ENCODE data around the gene NMNAT3.

NMNAT3 gene

GRCh38 chr3:139653582-139653981 lies 24.2 kb downstream of the NMNAT3 start:
- ChIA-PET POLR2A (no interaction called here), CTCF (no interaction called here)
- Histone ChIP-seq H3K4me1 (ENCODE audit: control extremely low read depth in 1 of 4, control insufficient read depth in 4 of 4, insufficient read depth in 4 of 4, low read length in 3 of 4) (peaks cover 0 to 5% (median 3%) of the 10 kb centered on the region in 4 experiments), H3K9me3 (ENCODE audit: control extremely low read depth in 1 of 5, control insufficient read depth in 4 of 5, insufficient read depth in 2 of 5, low read depth in 1 of 5, low read length in 4 of 5) (no peaks in the 10 kb centered on the region), H3K27ac (ENCODE audit: insufficient read depth in 1 of 2, low read depth in 1 of 2, low read length in 2 of 2, poor library complexity in 1 of 2, severe bottlenecking in 2 of 2) (no peak overlapping the region), H3K4me3 (ENCODE audit: control insufficient read depth in 1 of 7, extremely low read depth in 1 of 7, insufficient read depth in 4 of 7, low read depth in 2 of 7, low read length in 6 of 7) (no peak overlapping the region), H3K36me3 (ENCODE audit: control insufficient read depth in 4 of 4, insufficient read depth in 4 of 4, low read length in 3 of 4) (no peaks in the 10 kb centered on the region), H3K27me3 (replicated peaks in 2 of 5; ENCODE audit: control insufficient read depth in 4 of 5, insufficient read depth in 5 of 5, low read length in 4 of 5) (no peaks in the 10 kb centered on the region)
- DNase-seq = no peak
- WGBS (ENCODE audit: insufficient coverage) = 87% methylated on average over 9 of the region's 9 CpGs

- Histone ChIP-seq H3K4me3 (ENCODE audit: control insufficient read depth in 1 of 7, extremely low read depth in 1 of 7, insufficient read depth in 4 of 7, low read depth in 2 of 7, low read length in 6 of 7) (no peak overlapping the region), H3K36me3 (ENCODE audit: control insufficient read depth in 4 of 4, insufficient read depth in 4 of 4, low read length in 3 of 4) (no peaks in the 10 kb centered on the region), H3K27me3 (replicated peaks in 2 of 5; ENCODE audit: control insufficient read depth in 4 of 5, insufficient read depth in 5 of 5, low read length in 4 of 5) (no peaks in the 10 kb centered on the region), H3K4me1 (ENCODE audit: control extremely low read depth in 1 of 4, control insufficient read depth in 4 of 4, insufficient read depth in 4 of 4, low read length in 3 of 4) (peaks cover 0 to 3% (median 1%) of the 10 kb centered on the region in 4 experiments), H3K9me3 (ENCODE audit: control extremely low read depth in 1 of 5, control insufficient read depth in 4 of 5, insufficient read depth in 2 of 5, low read depth in 1 of 5, low read length in 4 of 5) (no peaks in the 10 kb centered on the region), H3K27ac (ENCODE audit: insufficient read depth in 1 of 2, low read depth in 1 of 2, low read length in 2 of 2, poor library complexity in 1 of 2, severe bottlenecking in 2 of 2) (no peak overlapping the region)
- no peak for DNase-seq
- POLR2A ChIA-PET = no interaction called here
- CTCF ChIA-PET = interaction anchor here (0.6 kb wide), 1 partner anchor 11 kb away, joined by 3 read pairs; no protein-coding TSS in a partner anchor
- WGBS (ENCODE audit: insufficient coverage) = 88% methylated on average over 2 of the region's 3 CpGs
Measured at GRCh38 chr3:139652561-139652960, 25.2 kb downstream of the NMNAT3 start.

GRCh38 chr3:139647866-139648435 lies 29.8 kb downstream of the NMNAT3 start:
- H3K4me1 ChIP-seq (ENCODE audit: control extremely low read depth in 1 of 4, control insufficient read depth in 4 of 4, insufficient read depth in 4 of 4, low read length in 3 of 4) = peaks cover 3 to 15% (median 8%) of the 10 kb centered on the region in 4 experiments
- H3K36me3 ChIP-seq (ENCODE audit: control insufficient read depth in 4 of 4, insufficient read depth in 4 of 4, low read length in 3 of 4) = no peaks in the 10 kb centered on the region
- no peak overlapping the region for H3K27ac ChIP-seq (ENCODE audit: insufficient read depth in 1 of 2, low read depth in 1 of 2, low read length in 2 of 2, poor library complexity in 1 of 2, severe bottlenecking in 2 of 2)
- no peak for DNase-seq
- 90% methylated on average over 2 of the region's 3 CpGs for WGBS (ENCODE audit: insufficient coverage)
- H3K27me3 ChIP-seq (replicated peaks in 2 of 5; ENCODE audit: control insufficient read depth in 4 of 5, insufficient read depth in 5 of 5, low read length in 4 of 5) = no peaks in the 10 kb centered on the region
- no peak overlapping the region for H3K4me3 ChIP-seq (ENCODE audit: control insufficient read depth in 1 of 7, extremely low read depth in 1 of 7, insufficient read depth in 4 of 7, low read depth in 2 of 7, low read length in 6 of 7)
- POLR2A ChIA-PET = no interaction called here
- CTCF ChIA-PET = no interaction called here
- H3K9me3 ChIP-seq (ENCODE audit: control extremely low read depth in 1 of 5, control insufficient read depth in 4 of 5, insufficient read depth in 2 of 5, low read depth in 1 of 5, low read length in 4 of 5) = no peaks in the 10 kb centered on the region

GRCh38 chr3:139646512-139646911 lies 31.3 kb downstream of the NMNAT3 start:
- Histone ChIP-seq H3K36me3 (ENCODE audit: control insufficient read depth in 4 of 4, insufficient read depth in 4 of 4, low read length in 3 of 4) (no peaks in the 10 kb centered on the region), H3K4me1 (ENCODE audit: control extremely low read depth in 1 of 4, control insufficient read depth in 4 of 4, insufficient read depth in 4 of 4, low read length in 3 of 4) (peaks cover 15 to 30% (median 20%) of the 10 kb centered on the region in 4 experiments), H3K9me3 (ENCODE audit: control extremely low read depth in 1 of 5, control insufficient read depth in 4 of 5, insufficient read depth in 2 of 5, low read depth in 1 of 5, low read length in 4 of 5) (no peaks in the 10 kb centered on the region), H3K4me3 (ENCODE audit: control insufficient read depth in 1 of 7, extremely low read depth in 1 of 7, insufficient read depth in 4 of 7, low read depth in 2 of 7, low read length in 6 of 7) (no peak overlapping the region), H3K27me3 (replicated peaks in 2 of 5; ENCODE audit: control insufficient read depth in 4 of 5, insufficient read depth in 5 of 5, low read length in 4 of 5) (no peaks in the 10 kb centered on the region), H3K27ac (ENCODE audit: insufficient read depth in 1 of 2, low read depth in 1 of 2, low read length in 2 of 2, poor library complexity in 1 of 2, severe bottlenecking in 2 of 2) (no peak overlapping the region)
- POLR2A ChIA-PET = no interaction called here
- no peak for DNase-seq
- CTCF ChIA-PET = no interaction called here
- 100% methylated on average over 4 of the region's 4 CpGs for WGBS (ENCODE audit: insufficient coverage)

GRCh38 chr3:139642996-139643395 lies 34.8 kb downstream of the NMNAT3 start:
- CTCF ChIA-PET = no interaction called here
- POLR2A ChIA-PET = no interaction called here
- Histone ChIP-seq H3K27ac (ENCODE audit: insufficient read depth in 1 of 2, low read depth in 1 of 2, low read length in 2 of 2, poor library complexity in 1 of 2, severe bottlenecking in 2 of 2) (no peak overlapping the region), H3K36me3 (ENCODE audit: control insufficient read depth in 4 of 4, insufficient read depth in 4 of 4, low read length in 3 of 4) (peaks cover 0 to 2% (median 0%) of the 10 kb centered on the region in 4 experiments), H3K4me1 (ENCODE audit: control extremely low read depth in 1 of 4, control insufficient read depth in 4 of 4, insufficient read depth in 4 of 4, low read length in 3 of 4) (peaks cover 15 to 38% (median 26%) of the 10 kb centered on the region in 4 experiments), H3K9me3 (ENCODE audit: control extremely low read depth in 1 of 5, control insufficient read depth in 4 of 5, insufficient read depth in 2 of 5, low read depth in 1 of 5, low read length in 4 of 5) (no peaks in the 10 kb centered on the region), H3K4me3 (ENCODE audit: control insufficient read depth in 1 of 7, extremely low read depth in 1 of 7, insufficient read depth in 4 of 7, low read depth in 2 of 7, low read length in 6 of 7) (peak overlapping the region in 1 of 7 experiments; percentile 24), H3K27me3 (replicated peaks in 2 of 5; ENCODE audit: control insufficient read depth in 4 of 5, insufficient read depth in 5 of 5, low read length in 4 of 5) (no peaks in the 10 kb centered on the region)
- DNase-seq = peak; percentile 7 to 71 (median 70)
- no CpG with 5 or more reads among the region's 2 CpGs for WGBS (ENCODE audit: insufficient coverage)

- ChIA-PET POLR2A (no interaction called here), CTCF (interaction anchor here (0.9 kb wide), 2 partner anchors 10 to 15 kb away, joined by 3 read pairs; no protein-coding TSS in a partner anchor)
- Histone ChIP-seq H3K36me3 (ENCODE audit: control insufficient read depth in 4 of 4, insufficient read depth in 4 of 4, low read length in 3 of 4) (peaks cover 0 to 2% (median under 1%) of the 10 kb centered on the region in 4 experiments), H3K4me1 (ENCODE audit: control extremely low read depth in 1 of 4, control insufficient read depth in 4 of 4, insufficient read depth in 4 of 4, low read length in 3 of 4) (peaks cover 15 to 38% (median 26%) of the 10 kb centered on the region in 4 experiments), H3K27me3 (replicated peaks in 2 of 5; ENCODE audit: control insufficient read depth in 4 of 5, insufficient read depth in 5 of 5, low read length in 4 of 5) (no peaks in the 10 kb centered on the region), H3K27ac (ENCODE audit: insufficient read depth in 1 of 2, low read depth in 1 of 2, low read length in 2 of 2, poor library complexity in 1 of 2, severe bottlenecking in 2 of 2) (no peak overlapping the region), H3K4me3 (ENCODE audit: control insufficient read depth in 1 of 7, extremely low read depth in 1 of 7, insufficient read depth in 4 of 7, low read depth in 2 of 7, low read length in 6 of 7) (no peak overlapping the region), H3K9me3 (ENCODE audit: control extremely low read depth in 1 of 5, control insufficient read depth in 4 of 5, insufficient read depth in 2 of 5, low read depth in 1 of 5, low read length in 4 of 5) (no peaks in the 10 kb centered on the region)
- DNase-seq = peak in 1 of 3 donors; percentile 2
- no CpG with 5 or more reads among the region's 1 CpG for WGBS (ENCODE audit: insufficient coverage)
Measured at GRCh38 chr3:139640456-139640855, 37.3 kb downstream of the NMNAT3 start.

- Histone ChIP-seq H3K4me1 (ENCODE audit: control extremely low read depth in 1 of 4, control insufficient read depth in 4 of 4, insufficient read depth in 4 of 4, low read length in 3 of 4) (peaks cover 15 to 38% (median 26%) of the 10 kb centered on the region in 4 experiments), H3K27me3 (replicated peaks in 2 of 5; ENCODE audit: control insufficient read depth in 4 of 5, insufficient read depth in 5 of 5, low read length in 4 of 5) (no peaks in the 10 kb centered on the region), H3K36me3 (ENCODE audit: control insufficient read depth in 4 of 4, insufficient read depth in 4 of 4, low read length in 3 of 4) (peaks cover 0 to 2% (median under 1%) of the 10 kb centered on the region in 4 experiments), H3K9me3 (ENCODE audit: control extremely low read depth in 1 of 5, control insufficient read depth in 4 of 5, insufficient read depth in 2 of 5, low read depth in 1 of 5, low read length in 4 of 5) (no peaks in the 10 kb centered on the region), H3K27ac (ENCODE audit: insufficient read depth in 1 of 2, low read depth in 1 of 2, low read length in 2 of 2, poor library complexity in 1 of 2, severe bottlenecking in 2 of 2) (no peak overlapping the region), H3K4me3 (ENCODE audit: control insufficient read depth in 1 of 7, extremely low read depth in 1 of 7, insufficient read depth in 4 of 7, low read depth in 2 of 7, low read length in 6 of 7) (no peak overlapping the region)
- ChIA-PET POLR2A (no interaction called here), CTCF (no interaction called here)
- DNase-seq = no peak
- 90% methylated on average over 1 of the region's 1 CpG for WGBS (ENCODE audit: insufficient coverage)
Measured at GRCh38 chr3:139639662-139640061, 38.1 kb downstream of the NMNAT3 start.

Measured in common myeloid progenitor, CD34-positive (primary cell).